Fibroblast of peridontal ligament (primary cell): ENCODE measurements around the gene MCTP2.
A peak's percentile ranks its signal among the peaks of the same experiment; 100 is the strongest.

Source experiments
- DNase-seq: peaks from one replicate; pipeline ENCODE4 v3.0.0-alpha.2; 2010; ENCODE audit errors: extremely low read depth

MCTP2 gene

DNA sequence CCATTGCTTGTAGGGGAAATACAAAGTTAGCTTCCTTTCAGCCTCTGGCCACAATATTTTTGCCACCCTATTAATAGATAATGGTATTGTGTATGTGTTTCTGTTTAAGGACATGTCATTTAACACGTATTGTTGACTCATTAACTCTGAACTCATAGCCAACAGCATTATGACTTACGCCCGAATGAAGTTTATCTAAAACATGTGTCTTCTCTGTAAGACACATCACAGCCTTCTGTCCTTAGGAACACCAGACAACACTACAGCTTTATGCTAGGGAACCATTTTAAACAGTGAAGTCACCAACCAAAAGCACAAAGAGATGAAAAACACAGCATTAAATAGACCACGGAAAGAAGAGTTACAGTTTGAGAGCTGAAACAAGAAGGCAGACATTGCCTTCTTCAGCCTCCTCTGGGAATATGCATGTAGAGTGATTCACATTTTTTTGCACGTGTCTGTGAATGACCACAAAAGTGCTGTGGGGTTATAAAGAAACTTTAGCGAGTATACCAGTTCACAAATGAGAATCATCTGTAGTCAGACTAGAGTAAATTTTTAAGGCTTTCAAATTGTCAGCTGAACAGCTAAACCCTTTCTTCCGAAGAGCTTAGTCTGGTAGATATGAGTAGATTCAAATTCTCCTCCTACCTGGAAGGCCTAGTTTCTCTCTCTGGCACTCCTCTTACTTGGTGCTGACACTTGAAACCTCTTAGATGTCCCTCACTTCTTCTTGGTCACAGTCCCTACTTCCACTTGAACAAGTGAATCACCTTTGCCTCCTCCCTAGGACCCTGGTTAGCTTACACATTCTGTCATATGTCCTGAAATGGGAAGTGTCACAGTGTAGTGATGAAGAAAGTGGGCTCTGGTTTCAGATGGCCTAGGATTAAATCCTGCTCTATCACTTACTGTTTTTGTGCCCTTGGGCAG is 32.2 kb downstream of the MCTP2 start:
- peak; percentile 85 for DNase-seq

DNA sequence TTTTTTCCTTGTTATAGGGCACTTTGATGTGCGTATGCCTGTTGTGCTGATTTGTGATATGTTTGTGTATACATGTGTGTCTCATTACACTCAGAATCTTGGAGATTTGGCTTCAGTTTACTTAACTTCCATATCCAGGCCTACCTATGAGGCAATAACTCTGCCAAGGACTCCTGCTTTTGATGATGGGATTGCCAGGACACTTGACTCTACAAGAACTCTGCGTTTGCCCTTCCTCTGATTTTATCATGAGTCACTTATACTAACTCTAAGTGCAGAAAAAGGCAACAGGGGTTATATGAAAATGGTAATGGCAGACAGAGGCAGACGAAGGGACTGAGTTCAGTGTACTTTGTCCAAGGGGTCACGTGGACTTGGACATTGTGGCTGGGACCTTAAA is 33.6 kb downstream of the MCTP2 start:
- peak; percentile 60 for DNase-seq

DNA sequence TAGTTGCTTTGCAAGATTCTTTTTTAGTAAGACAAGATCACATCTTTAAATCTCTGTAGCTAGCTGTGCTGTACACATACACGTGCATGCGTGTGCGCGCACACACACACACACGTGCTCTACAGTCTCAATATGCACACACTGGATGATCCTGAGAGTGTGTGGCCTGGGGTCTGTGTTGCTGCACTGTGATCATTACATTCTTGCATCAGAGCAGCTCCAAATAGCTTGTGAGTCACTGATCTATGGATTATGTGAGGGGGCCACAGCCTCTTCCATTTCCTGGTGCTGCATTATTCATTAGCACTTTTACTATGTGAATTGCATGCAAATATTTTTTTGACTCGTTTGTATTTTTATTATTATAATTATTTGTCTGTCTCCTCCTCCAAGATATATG is 34.6 kb downstream of the MCTP2 start:
- DNase-seq, result no peak

- DNase-seq, result no peak
Measured at GRCh38 chr15:94266789-94267188, 35.4 kb downstream of the MCTP2 start.

DNA sequence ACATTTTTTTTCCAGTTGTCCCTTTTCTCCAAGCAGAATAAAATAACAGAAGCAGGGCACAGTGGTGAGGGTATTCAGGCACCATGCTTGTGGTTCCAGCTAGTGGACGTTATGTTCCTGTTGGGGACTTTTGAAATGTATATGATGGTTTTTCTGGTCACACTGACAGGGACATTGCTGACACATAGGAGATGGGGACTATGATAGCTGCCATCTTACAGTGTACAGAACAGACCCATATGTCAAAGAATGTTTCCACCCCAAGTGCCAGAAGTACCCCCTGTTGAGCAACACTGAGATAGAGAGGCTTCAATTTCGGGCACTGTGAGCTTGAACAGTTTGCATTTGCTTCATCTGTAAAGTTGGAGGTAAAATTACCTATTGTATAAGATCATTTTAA is 38.6 kb downstream of the MCTP2 start:
- DNase-seq, result no peak

GRCh38 chr15:94270570-94270969 is 39.2 kb downstream of the MCTP2 start:
- no peak for DNase-seq

- DNase-seq, result no peak
Measured at GRCh38 chr15:94272251-94272898, 41.0 kb downstream of the MCTP2 start.

DNA sequence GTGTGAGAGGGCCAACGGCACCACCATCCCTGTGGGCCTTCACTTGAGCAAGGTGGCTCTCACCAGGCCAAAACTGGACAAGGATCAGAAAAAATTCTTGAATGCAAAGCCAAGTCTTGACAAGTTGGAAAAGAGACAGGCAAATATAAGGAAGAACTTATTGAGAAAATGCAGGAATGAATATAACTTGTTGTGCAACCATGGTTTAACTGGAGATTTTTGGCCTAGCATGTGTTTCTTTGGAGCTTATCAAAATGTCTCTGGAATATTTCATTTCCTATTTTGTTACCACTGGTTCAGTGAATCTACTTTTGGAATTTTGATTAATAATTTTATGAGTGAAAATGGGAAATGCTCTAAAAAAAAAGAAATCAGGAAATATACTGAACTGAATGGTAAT is 42.5 kb downstream of the MCTP2 start:
- DNase-seq, result no peak

DNA sequence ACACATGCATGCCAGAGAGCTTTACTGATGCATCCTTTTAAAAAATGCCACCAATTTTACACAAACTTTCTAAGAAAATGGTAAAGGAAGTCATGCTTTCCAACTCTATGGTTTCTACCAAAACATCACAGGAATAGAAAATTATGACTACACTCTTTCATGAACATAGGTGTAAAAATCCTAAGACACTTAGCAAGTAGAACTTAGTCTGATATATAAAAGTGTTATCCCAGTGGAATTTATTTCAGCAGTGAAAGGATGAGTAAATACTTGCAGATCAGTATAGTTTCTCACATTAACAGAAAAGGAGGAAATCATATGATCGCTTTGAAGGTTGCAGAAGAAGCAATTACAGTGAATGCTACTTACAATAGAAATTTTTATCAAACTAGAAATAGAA is 43.4 kb downstream of the MCTP2 start:
- DNase-seq, result no peak

DNA sequence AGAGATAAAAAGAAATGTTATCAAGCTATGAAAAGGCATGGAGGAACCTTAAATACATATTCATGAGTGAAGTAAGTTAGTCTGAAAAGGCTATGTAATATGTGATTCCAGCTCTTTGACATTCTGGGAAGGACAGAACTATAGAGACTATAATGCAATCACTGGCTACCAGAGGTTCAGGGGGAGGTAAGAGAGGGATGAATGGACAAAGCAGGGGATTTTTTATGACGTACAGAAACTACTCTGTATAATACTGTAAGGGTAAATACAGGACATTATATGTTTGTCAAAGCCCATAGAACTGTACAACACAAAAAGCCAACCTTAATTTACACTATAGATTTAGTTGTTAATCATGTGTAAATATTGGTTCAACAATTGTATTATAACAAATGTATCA is 46.1 kb downstream of the MCTP2 start:
- DNase-seq, result no peak

DNA sequence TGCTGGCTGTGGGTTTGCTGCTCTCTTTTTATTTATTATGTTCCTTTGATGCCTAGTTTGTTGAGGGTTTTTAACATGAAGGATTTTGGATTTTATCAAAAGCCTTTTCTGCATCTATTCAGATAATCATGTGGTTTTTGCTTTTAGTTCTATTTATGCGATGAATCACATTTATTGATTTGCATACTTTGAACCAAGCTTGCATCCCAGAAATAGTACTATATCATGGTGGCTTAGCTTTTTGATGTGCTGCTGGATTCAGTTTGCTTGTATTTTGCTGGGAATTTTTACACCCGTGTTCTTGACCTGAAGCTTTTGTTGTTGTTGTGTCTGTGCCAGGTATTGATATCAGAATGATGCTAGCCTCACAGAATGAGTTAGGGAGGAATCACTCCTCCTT is 48.4 kb downstream of the MCTP2 start:
- DNase-seq, result no peak

GRCh38 chr15:94280301-94280700 is 48.9 kb downstream of the MCTP2 start:
- DNase-seq, result no peak

- peak; percentile 83 for DNase-seq
Measured at GRCh38 chr15:94282269-94283250, 51.2 kb downstream of the MCTP2 start.

DNA sequence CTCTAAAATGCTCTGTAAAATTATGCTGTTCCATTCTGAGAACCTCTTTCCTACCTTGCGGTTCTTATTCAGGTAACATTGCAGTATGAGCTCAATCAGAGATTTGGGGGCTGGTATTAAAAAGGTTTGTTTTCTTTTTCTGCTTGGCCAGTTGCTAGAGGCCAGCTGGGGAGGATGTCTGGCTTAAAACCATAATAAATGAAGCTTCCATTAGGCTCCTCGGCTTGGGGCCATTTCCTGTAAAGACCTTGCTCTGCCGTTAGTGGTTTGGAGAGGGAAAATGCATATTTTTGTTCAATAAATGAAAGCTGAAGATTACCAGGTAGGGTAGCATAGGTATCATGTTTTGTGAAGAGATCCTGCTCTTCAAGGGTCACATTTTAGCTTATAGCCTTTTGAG is 55.2 kb downstream of the MCTP2 start:
- no peak for DNase-seq

- DNase-seq, result no peak
Measured at GRCh38 chr15:94287794-94288246, 56.5 kb downstream of the MCTP2 start.

GRCh38 chr15:94290730-94291129 is 59.4 kb downstream of the MCTP2 start:
- DNase-seq, result no peak

DNA sequence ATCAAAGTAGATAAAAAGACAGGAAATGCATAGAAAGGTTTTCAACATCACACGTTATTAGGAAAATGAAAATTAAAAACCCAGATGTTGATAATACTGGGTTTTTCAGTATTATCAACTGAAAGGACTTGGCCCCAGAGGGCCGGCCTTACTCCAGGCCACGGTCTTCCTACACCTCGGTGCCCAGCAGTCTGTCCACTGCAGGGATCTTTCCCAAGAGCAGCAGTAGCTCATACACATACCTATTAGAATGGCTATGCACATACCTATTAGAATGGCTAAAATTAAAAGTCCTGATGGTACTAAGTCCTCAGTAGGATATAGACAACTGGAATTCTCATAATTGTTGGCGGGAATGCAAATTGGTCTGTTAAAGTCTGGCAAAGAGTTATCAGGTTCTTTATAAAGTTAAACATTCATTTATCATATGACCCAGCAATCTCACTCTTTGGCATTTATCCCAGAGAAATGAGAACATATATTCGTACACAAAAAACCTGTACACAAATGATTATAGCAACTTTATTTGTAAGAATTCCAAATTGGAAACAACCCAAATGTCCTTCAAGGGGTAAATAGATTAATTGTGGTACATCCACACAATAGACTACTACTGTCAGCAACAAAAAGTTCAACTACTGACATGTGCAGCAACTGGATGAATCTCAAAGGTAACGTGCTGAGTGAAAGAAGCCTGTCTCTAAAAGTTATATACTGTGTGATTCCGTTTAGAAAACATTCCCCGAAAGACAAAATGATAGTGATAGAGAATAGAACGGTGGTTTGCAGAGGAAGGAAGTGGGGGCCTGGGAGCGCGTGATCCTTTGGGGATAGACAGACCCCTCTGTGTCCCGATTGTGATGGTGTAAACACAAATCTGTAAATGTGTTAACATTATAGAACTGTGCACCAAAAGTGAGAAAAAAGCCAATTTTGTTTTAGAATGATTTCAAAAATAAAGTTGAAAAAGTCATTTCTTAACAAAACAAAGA is 62.3 kb downstream of the MCTP2 start:
- DNase-seq, result peak; percentile 12

DNA sequence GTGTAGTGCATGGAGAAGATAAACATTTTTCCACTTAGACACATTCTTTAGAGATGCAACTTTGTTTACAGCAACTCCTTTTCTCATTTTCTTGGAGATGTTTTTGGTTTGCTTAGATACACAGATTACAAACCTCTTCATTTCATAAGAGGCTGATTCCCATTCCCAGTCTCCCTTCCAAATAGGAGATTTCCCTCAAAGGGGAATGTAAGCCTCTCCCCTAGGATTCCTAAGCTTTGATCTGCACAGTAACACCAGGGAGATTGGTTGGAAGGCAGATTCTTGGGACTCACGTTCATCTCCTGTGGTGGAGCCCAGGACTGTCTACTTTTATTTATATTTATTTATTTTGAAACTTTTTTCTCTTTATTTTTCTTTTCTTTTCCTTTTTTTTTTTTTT is 63.2 kb downstream of the MCTP2 start:
- peak; percentile 67 for DNase-seq

GRCh38 chr15:94295275-94295674 is 63.9 kb downstream of the MCTP2 start:
- DNase-seq, result no peak

- DNase-seq, result no peak
Measured at GRCh38 chr15:94296717-94297116, 65.4 kb downstream of the MCTP2 start.

DNA sequence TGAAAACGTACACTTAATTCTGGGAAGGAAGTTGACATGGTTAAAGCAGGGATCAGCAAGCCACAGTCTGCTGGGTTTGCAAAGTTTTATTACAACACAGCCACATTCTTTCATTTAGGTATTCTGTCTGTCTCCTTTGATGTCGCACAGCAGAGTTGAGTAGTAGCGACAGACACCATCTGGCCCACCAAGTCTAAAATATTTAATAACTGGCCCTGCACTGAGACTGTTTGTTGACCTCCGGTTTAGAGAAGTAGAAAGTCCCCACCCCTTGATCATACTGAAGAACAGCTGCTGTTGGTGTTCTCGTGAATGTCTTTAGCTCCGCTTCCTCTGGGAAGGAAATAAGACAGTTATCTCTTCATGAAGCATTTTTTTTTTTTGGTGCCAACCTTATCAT is 66.2 kb downstream of the MCTP2 start:
- DNase-seq, result no peak
